ENCODE results near the gene PRKAG1. TPM values are rescaled to one million over a fixed set of nuclear protein-coding genes. Genes with fewer than 3 reads are reported as not detected.

PRKAG1 gene
- total RNA-seq, 2 donors from 2014 or later: 52.2 to 57.3 TPM

GRCh38 chr12:49051777-49052438 is 33.3 kb upstream of the PRKAG1 start:
- DNase-seq (ENCODE audit: low spot score): no peak
- intact Hi-C loops (cut with DNase I): no loop called here

DNA sequence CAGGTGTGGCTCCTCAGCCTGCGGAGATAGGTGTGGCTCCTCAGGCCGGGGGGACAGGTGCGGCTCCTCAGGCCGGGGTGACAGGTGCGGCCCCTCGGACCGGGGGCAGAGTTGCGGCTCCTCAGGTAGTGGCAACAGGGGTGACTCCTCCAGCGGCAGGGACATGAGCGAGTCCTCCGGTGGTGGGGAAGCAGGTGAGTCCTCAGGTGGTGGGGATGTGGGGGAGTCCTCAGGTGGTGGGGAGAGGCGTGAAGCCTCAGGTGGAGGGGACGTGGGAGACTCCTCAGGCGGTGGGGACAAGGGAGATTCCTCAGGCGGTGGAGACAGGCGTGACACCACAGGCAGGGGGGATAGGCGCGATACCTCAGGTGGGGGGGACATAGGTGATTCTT is 32.8 kb upstream of the PRKAG1 start:
- intact Hi-C loops (cut with DNase I): no loop called here
- peak; percentile 68 for DNase-seq (ENCODE audit: low spot score)

GRCh38 chr12:49050507-49051372 is 32.2 kb upstream of the PRKAG1 start:
- DNase-seq (ENCODE audit: low spot score): peak; percentile 64
- intact Hi-C loops (cut with DNase I): no loop called here

- intact Hi-C loops (cut with DNase I): no loop called here
- no peak for DNase-seq (ENCODE audit: low spot score)
Observed at GRCh38 chr12:49049566-49050224, 31.1 kb upstream of the PRKAG1 start.

GRCh38 chr12:49048953-49049352 is 30.4 kb upstream of the PRKAG1 start:
- DNase-seq (ENCODE audit: low spot score): no peak
- intact Hi-C loops (cut with DNase I): no loop called here

DNA sequence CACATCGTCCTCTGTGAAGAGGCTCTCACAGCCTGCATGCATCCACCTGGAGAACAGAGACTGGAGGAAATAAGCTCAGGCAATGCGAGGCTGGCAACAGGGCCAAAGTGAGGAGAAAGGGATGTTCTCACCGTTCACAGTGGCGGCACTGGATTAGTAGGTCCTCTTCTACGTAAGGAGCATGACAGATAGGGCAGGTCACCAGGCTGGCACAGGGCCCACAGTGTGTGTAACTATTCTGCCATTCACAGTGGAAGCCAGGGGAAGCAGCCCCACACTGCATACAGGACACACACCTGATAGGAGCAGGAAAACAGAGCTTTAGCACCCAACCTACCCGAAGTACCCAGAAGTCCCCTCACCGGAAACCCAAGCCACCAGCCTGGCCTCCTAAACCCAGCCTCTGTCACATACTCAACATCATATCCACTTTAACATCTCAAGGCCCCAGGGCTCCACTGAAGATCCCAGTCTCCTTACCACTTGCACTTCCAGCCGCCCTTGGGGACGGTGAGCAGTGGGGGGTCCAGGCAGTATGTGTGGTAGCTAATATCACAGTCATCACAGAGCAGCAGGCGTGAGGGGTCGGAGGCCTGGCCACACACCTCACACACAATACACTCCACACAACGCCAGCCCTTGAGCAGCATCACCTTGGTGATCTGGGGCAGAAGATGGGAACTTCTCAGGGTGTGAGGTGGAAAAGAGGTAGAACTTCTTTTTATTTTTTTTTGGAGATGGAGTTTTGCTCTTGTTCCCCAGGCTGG is 27.7 kb upstream of the PRKAG1 start:
- no peak for DNase-seq (ENCODE audit: low spot score)
- intact Hi-C loops (cut with DNase I): no loop called here

DNA sequence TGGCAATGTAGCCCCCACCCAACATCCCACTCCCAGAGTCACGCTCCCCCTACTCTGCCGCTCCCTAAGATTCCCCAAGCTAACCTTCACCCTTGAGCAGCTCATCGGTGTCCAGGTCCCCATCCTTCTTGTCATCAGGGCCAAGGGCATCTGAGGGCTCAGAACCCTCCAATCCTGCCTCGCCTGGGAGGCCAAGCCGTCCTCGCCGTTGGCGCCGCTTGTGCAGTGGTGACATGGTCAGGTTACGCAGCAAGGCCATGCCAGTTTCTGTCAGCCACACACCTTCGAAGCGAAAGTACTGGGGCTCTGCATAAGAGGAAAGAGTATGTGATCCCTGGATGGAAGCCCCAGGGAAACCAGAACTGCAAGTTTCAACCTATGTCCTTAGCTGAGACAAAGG is 26.1 kb upstream of the PRKAG1 start:
- DNase-seq (ENCODE audit: low spot score): no peak
- intact Hi-C loops (cut with DNase I): no loop called here

- intact Hi-C loops (cut with DNase I): no loop called here
- peak; percentile 90 for DNase-seq (ENCODE audit: low spot score)
Observed at GRCh38 chr12:49043856-49044258, 25.3 kb upstream of the PRKAG1 start.

GRCh38 chr12:49043241-49043640 is 24.7 kb upstream of the PRKAG1 start:
- intact Hi-C loops (cut with DNase I): no loop called here
- DNase-seq (ENCODE audit: low spot score): no peak

GRCh38 chr12:49041881-49042484 is 23.4 kb upstream of the PRKAG1 start:
- intact Hi-C loops (cut with DNase I): no loop called here
- no peak for DNase-seq (ENCODE audit: low spot score)

GRCh38 chr12:49041036-49041880 is 22.7 kb upstream of the PRKAG1 start:
- DNase-seq (ENCODE audit: low spot score): no peak
- intact Hi-C loops (cut with DNase I): no loop called here

DNA sequence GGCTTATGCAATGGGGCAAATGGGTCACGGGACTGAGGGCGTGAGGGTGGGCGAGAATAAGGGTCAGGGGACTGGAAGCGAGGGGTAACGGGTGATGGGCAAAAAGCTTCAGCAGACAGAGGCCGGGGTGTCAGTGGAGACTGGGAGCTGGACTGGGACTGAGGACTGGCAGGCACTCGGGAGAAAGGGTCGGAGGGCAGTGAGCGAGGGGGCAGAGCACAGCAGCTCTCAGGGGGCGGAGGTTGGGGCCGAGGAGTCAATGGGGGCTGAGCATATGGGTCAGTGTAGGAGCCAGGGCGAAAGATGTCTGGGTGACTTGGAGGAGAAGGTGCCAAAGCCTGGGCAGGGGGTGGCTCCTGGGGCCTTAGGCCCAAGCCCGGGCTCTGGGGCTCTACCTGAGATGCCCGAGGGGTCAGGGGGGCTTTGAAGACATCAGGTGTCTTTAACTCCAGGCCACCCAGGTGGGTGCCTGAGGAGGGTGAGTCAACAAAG is 21.8 kb upstream of the PRKAG1 start:
- DNase-seq (ENCODE audit: low spot score): no peak
- intact Hi-C loops (cut with DNase I): no loop called here

- intact Hi-C loops (cut with DNase I): no loop called here
- DNase-seq (ENCODE audit: low spot score): peak; percentile 73
Observed at GRCh38 chr12:49039421-49040363, 21.1 kb upstream of the PRKAG1 start.

GRCh38 chr12:49038291-49038955 is 19.8 kb upstream of the PRKAG1 start:
- intact Hi-C loops (cut with DNase I): no loop called here
- DNase-seq (ENCODE audit: low spot score): peak; percentile 76

DNA sequence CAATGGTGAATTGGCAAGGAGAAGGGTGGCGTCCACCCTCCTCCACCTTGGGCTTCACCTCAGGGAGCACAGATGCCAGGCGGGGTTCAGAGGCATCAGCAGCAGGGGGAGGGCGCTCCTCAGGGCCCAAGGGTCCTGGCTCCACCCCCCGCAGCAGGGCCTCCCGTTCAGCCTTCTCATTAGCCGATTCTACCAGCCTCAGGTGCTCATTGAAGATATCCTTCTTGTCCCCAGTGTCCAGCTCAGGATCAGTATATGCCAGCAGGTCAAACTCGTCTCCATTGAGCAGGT is 19.3 kb upstream of the PRKAG1 start:
- intact Hi-C loops (cut with DNase I): no loop called here
- no peak for DNase-seq (ENCODE audit: low spot score)

DNA sequence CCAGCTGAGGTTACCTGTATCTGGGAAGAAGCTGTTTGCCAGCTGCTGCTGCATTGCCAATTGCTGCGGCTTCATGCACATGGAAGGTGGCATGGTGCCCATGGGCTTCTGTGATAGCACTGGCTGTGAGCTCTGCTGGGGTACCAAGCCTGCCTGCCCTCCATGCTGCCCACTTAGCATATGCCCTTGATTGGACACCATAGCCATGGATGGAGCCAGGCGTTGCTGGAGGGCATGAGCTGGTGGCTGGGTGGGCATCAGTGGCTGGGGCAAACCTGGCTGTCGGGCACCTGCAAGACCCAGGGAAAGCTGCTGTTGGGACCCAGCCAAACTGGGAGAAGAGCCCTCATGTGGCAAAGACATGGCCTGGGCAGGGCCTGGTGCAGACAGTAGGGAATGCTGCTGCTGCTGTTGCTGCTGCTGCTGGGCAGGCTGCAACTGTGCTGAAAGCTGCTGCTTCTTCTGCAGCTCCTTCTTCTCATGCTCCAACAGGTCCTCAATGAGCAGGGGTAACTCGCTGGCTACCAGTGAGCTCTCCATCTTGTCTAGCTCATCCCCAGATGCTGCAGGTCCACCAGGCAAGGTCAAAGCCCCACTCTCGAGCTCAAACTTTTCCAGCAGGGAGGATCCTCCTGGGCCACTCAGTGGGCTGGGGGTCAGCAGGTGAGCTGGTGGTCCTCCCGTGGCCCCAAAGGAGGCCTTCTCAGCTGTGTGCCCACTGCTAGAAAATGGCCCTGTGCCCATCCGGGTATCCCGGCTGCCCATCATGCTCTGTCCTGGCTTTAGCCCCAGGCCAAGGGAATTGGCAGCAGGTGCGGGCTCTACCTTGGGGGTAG is 18.8 kb upstream of the PRKAG1 start:
- peak; percentile 74 for DNase-seq (ENCODE audit: low spot score)
- intact Hi-C loops (cut with DNase I): no loop called here

Measured in posterior vena cava (tissue), 2 donors.